WTC11 (cell line): ENCODE measurements around the gene NLRP1.

Experiments
- CTCF ChIP-seq: fragments of 200-600 bp; IDR thresholded peaks from 2 replicates; pipeline ENCODE4 v1.8.0; 2022; ENCODE audit warnings: antibody characterized with exemption
- E2F1 ChIP-seq: sonication (generic); formaldehyde crosslinking; IDR thresholded peaks from 2 replicates; pipeline ENCODE4 v1.8.0; 2022; ENCODE audit warnings: mild to moderate bottlenecking, missing genetic modification reagents
- NR2C2 ChIP-seq: sonication (generic); formaldehyde crosslinking; IDR thresholded peaks from 2 replicates; pipeline ENCODE4 v1.8.0; 2022; ENCODE audit warnings: mild to moderate bottlenecking, missing genetic modification reagents
- STAT6 ChIP-seq: sonication (generic); formaldehyde crosslinking; conservative IDR thresholded peaks from 2 replicates; pipeline ENCODE4 v1.8.1; 2023; ENCODE audit warnings: mild to moderate bottlenecking, low read depth, missing genetic modification reagents, moderate library complexity
- ZNF423 ChIP-seq: fragments of 250-450 bp; sonication (Bioruptor Pico); IDR thresholded peaks from 2 replicates; pipeline ENCODE4 v2.1.2; 2022; ENCODE audit warnings: mild to moderate bottlenecking, moderate library complexity

GRCh38 chr17:5631958-5632590 lies 47.8 kb upstream of the NLRP1 start:
- no peak for TF ChIP-seq CTCF
- TF ChIP-seq STAT6 (CRISPR knock-in tag): no peak
- TF ChIP-seq E2F1 (CRISPR knock-in tag): no peak
- no peak for TF ChIP-seq ZNF423 (CRISPR knock-in tag)
- no peak for TF ChIP-seq NR2C2 (CRISPR knock-in tag)
